GM23338 (cell line): ENCODE measurements around the gene PRCD. TPM values are rescaled to one million over a fixed set of nuclear protein-coding genes. Genes with fewer than 3 reads are reported as not detected.

Experiments used
- ATAC-seq: fragments of 200-7000 bp; cut with Tn5 transposase; 3 replicates; pipeline ENCODE4 v1.9.1; 2020
- DNase-seq: peaks from one replicate; pipeline ENCODE4 v3.0.0-alpha.2; 2015; ENCODE audit warnings: low spot score
- H2AFZ ChIP-seq: fragments of 200-600 bp; sonication (generic); 2 replicates; pipeline ENCODE4 v1.8.0; 2016; ENCODE audit warnings: antibody characterized with exemption, mild to moderate bottlenecking, moderate library complexity
- H3F3A ChIP-seq: fragments of 200-600 bp; sonication (generic); replicated peaks from 2 replicates; pipeline ENCODE4 v1.8.0; 2017; ENCODE audit warnings: antibody characterized with exemption, mixed run types, low read depth
- H3K27ac ChIP-seq: fragments of 200-600 bp; sonication (generic); 2 replicates; pipeline ENCODE4 v1.6.1; 2016; ENCODE audit warnings: low read depth
- H3K27me3 ChIP-seq: fragments of 200-600 bp; sonication (generic); 2 replicates; pipeline ENCODE4 v1.8.0; 2016; ENCODE audit warnings: mild to moderate bottlenecking, mixed run types, moderate library complexity; ENCODE audit not compliant: insufficient read depth
- H3K36me3 ChIP-seq: fragments of 200-600 bp; sonication (generic); 2 replicates; pipeline ENCODE4 v1.8.0; 2016; ENCODE audit warnings: mild to moderate bottlenecking; ENCODE audit not compliant: insufficient read depth
- H3K4me1 ChIP-seq: fragments of 200-600 bp; sonication (generic); 2 replicates; pipeline ENCODE4 v1.8.0; 2016; ENCODE audit warnings: mild to moderate bottlenecking, moderate library complexity; ENCODE audit not compliant: insufficient read depth
- H3K4me2 ChIP-seq: fragments of 200-600 bp; sonication (generic); 2 replicates; pipeline ENCODE4 v1.7.1; 2017; ENCODE audit warnings: mixed run types
- H3K4me3 ChIP-seq: fragments of 200-600 bp; sonication (generic); 2 replicates; pipeline ENCODE4 v1.6.1; 2016; ENCODE audit warnings: mixed run types
- H3K79me2 ChIP-seq: fragments of 200-600 bp; sonication (generic); replicated peaks from 2 replicates; pipeline ENCODE4 v1.8.0; 2017; ENCODE audit warnings: mild to moderate bottlenecking; ENCODE audit not compliant: insufficient read depth
- H3K9me2 ChIP-seq: fragments of 200-600 bp; sonication (generic); 2 replicates; pipeline ENCODE4 v1.8.0; 2017; ENCODE audit not compliant: insufficient read depth
- H4K20me1 ChIP-seq: fragments of 200-600 bp; sonication (generic); replicated peaks from 2 replicates; pipeline ENCODE4 v1.8.0; 2017; ENCODE audit warnings: mild to moderate bottlenecking; ENCODE audit not compliant: insufficient read depth
- H3K27ac Mint-ChIP-seq: 2 replicates; pipeline ENCODE4 v1.8.0; 2020; ENCODE audit warnings: inconsistent platforms, mild to moderate bottlenecking, moderate library complexity, mixed read lengths
- H3K27me3 Mint-ChIP-seq: 3 replicates; pipeline ENCODE4 v1.8.0; 2022; ENCODE audit warnings: low read depth, mild to moderate bottlenecking, moderate library complexity, mixed read lengths, inconsistent platforms; ENCODE audit not compliant: insufficient read depth, poor library complexity
- H3K36me3 Mint-ChIP-seq: 3 replicates; pipeline ENCODE4 v1.8.0; 2021; ENCODE audit warnings: low read depth, mild to moderate bottlenecking, inconsistent platforms, moderate library complexity, mixed read lengths
- H3K4me1 Mint-ChIP-seq: 3 replicates; pipeline ENCODE4 v1.8.0; 2020; ENCODE audit warnings: mild to moderate bottlenecking, inconsistent platforms, mixed read lengths
- H3K4me3 Mint-ChIP-seq: 3 replicates; pipeline ENCODE4 v1.8.0; 2021; ENCODE audit warnings: moderate library complexity, mild to moderate bottlenecking, inconsistent platforms, mixed read lengths
- H3K9me3 Mint-ChIP-seq: 3 replicates; pipeline ENCODE4 v1.8.0; 2020; ENCODE audit warnings: moderate library complexity, mild to moderate bottlenecking, inconsistent platforms, mixed read lengths
- ETS1 ChIP-seq: IDR thresholded peaks from 2 replicates; pipeline ENCODE4 v1.6.1; 2016; ENCODE audit warnings: antibody characterized with exemption
- EZH2 ChIP-seq: fragments of 200-600 bp; sonication (generic); IDR thresholded peaks from one replicate; pipeline ENCODE4 v1.8.0; 2017; ENCODE audit warnings: antibody characterized with exemption, mild to moderate bottlenecking, low read depth; ENCODE audit not compliant: unreplicated experiment
- EZH2phosphoT487 ChIP-seq: fragments of 200-600 bp; sonication (generic); IDR thresholded peaks from one replicate; pipeline ENCODE4 v1.8.1; 2018; ENCODE audit warnings: antibody characterized with exemption; ENCODE audit not compliant: unreplicated experiment
- JUNB ChIP-seq: IDR thresholded peaks from one replicate; pipeline ENCODE4 v1.6.1; 2016; ENCODE audit warnings: antibody characterized with exemption; ENCODE audit not compliant: unreplicated experiment
- NANOG ChIP-seq: IDR thresholded peaks from 2 replicates; pipeline ENCODE4 v1.6.1; 2016; ENCODE audit warnings: antibody characterized with exemption, borderline replicate concordance
- POLR2AphosphoS5 ChIP-seq: IDR thresholded peaks from 2 replicates; pipeline ENCODE4 v1.6.1; 2016; ENCODE audit warnings: antibody characterized with exemption, low read depth
- STAT1 ChIP-seq: IDR thresholded peaks from one replicate; pipeline ENCODE4 v1.6.1; 2016; ENCODE audit warnings: antibody characterized with exemption; ENCODE audit not compliant: unreplicated experiment
- ZNF114 ChIP-seq: fragments of 250-450 bp; sonication (Bioruptor Pico); IDR thresholded peaks from 2 replicates; pipeline ENCODE4 v1.5.0; 2020; ENCODE audit warnings: mild to moderate bottlenecking, moderate library complexity
- ZNF331 ChIP-seq: fragments of 250-450 bp; sonication (Bioruptor Pico); IDR thresholded peaks from 2 replicates; pipeline ENCODE4 v1.5.0; 2020; ENCODE audit warnings: low read depth, mild to moderate bottlenecking, moderate library complexity
- ZNF462 ChIP-seq: fragments of 250-450 bp; sonication (Bioruptor Pico); IDR thresholded peaks from 2 replicates; pipeline ENCODE4 v1.5.0; 2020; ENCODE audit warnings: mild to moderate bottlenecking, moderate library complexity
- polyA plus RNA-seq: library from polyadenylated mRNA; unstranded; fragments of >200 nt; fragmentation: Nextera tagmentation; extraction: Ambion mirVana; gene quantifications from 2 replicates; pipeline ENCODE4 v1.2.1, GENCODE V29; 2016
- total RNA-seq: library from RNA; depleted of rRNA; stranded (reverse); fragments of >200 nt; shearing (Covaris generic); gene quantifications from 2 replicates; pipeline ENCODE4 v1.2.3, GENCODE V29; 2014
- TF ChIP-seq, protein P1 (sequence below), 2 experiments: fragments of 200-600 bp in 1 of 2; sonication (generic) in 1 of 2; conservative IDR thresholded peaks; 2 replicates each; pipeline versions ENCODE4 v1.5.1 to v1.6.1; 2016 to 2017; ENCODE audit warnings: antibody characterized with exemption in 2 of 2, low read depth in 2 of 2, mild to moderate bottlenecking in 2 of 2, moderate library complexity in 1 of 2
- TF ChIP-seq, protein P2 (sequence below): IDR thresholded peaks from one replicate; pipeline ENCODE4 v1.6.1; 2018; ENCODE audit warnings: antibody characterized with exemption; ENCODE audit not compliant: unreplicated experiment

The PRCD gene
- total and polyA plus RNA-seq, 2 experiments from 2014 or later, result 0.38 to 1.6 TPM

- no peak for TF ChIP-seq ZNF462 (CRISPR knock-in tag)
- TF ChIP-seq ETS1, result no peak
- no peak for TF ChIP-seq POLR2AphosphoS5
- TF ChIP-seq ZNF114, result no peak
Observed at GRCh38 chr17:76574166-76574565, 34.3 kb downstream of the PRCD start (continued).

DNA sequence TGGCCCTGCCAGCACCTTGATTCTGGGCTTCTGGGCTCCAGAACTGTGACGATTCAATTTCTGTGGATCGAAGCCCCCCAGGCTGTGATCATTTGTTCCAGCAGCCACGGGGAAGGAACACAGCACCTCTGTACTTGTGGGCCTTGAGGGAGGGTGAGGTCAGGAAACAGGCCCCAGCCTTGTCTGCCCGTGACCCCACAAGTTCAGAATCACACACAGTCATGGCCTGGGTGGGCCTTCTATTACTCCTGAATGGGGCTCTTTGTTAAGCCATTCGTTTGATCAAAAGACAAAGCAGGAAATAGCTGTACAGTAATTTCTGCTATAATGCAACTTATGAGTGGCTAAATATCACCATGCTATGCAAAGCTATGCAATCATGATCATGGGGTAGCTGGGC, 35.7 kb downstream of the PRCD start:
- ATAC-seq (no peak), DNase-seq (no peak)
- TF ChIP-seq ETS1, result no peak
- TF ChIP-seq POLR2AphosphoS5, result no peak
- TF ChIP-seq, protein P1, sequence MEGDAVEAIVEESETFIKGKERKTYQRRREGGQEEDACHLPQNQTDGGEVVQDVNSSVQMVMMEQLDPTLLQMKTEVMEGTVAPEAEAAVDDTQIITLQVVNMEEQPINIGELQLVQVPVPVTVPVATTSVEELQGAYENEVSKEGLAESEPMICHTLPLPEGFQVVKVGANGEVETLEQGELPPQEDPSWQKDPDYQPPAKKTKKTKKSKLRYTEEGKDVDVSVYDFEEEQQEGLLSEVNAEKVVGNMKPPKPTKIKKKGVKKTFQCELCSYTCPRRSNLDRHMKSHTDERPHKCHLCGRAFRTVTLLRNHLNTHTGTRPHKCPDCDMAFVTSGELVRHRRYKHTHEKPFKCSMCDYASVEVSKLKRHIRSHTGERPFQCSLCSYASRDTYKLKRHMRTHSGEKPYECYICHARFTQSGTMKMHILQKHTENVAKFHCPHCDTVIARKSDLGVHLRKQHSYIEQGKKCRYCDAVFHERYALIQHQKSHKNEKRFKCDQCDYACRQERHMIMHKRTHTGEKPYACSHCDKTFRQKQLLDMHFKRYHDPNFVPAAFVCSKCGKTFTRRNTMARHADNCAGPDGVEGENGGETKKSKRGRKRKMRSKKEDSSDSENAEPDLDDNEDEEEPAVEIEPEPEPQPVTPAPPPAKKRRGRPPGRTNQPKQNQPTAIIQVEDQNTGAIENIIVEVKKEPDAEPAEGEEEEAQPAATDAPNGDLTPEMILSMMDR (conservative IDR thresholded peaks at IDR 0.05; ENCODE audit: low read depth in 2 of 2), result no peak
- no peak for TF ChIP-seq JUNB
- TF ChIP-seq EZH2phosphoT487, result no peak
- TF ChIP-seq, protein P2, sequence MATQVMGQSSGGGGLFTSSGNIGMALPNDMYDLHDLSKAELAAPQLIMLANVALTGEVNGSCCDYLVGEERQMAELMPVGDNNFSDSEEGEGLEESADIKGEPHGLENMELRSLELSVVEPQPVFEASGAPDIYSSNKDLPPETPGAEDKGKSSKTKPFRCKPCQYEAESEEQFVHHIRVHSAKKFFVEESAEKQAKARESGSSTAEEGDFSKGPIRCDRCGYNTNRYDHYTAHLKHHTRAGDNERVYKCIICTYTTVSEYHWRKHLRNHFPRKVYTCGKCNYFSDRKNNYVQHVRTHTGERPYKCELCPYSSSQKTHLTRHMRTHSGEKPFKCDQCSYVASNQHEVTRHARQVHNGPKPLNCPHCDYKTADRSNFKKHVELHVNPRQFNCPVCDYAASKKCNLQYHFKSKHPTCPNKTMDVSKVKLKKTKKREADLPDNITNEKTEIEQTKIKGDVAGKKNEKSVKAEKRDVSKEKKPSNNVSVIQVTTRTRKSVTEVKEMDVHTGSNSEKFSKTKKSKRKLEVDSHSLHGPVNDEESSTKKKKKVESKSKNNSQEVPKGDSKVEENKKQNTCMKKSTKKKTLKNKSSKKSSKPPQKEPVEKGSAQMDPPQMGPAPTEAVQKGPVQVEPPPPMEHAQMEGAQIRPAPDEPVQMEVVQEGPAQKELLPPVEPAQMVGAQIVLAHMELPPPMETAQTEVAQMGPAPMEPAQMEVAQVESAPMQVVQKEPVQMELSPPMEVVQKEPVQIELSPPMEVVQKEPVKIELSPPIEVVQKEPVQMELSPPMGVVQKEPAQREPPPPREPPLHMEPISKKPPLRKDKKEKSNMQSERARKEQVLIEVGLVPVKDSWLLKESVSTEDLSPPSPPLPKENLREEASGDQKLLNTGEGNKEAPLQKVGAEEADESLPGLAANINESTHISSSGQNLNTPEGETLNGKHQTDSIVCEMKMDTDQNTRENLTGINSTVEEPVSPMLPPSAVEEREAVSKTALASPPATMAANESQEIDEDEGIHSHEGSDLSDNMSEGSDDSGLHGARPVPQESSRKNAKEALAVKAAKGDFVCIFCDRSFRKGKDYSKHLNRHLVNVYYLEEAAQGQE, result no peak
- TF ChIP-seq ZNF331 (CRISPR knock-in tag), result no peak
- no peak for TF ChIP-seq NANOG
- TF ChIP-seq ZNF114, result no peak
- TF ChIP-seq EZH2, result no peak
- TF ChIP-seq STAT1, result no peak

More for the DNA sequence above, 35.7 kb downstream of the PRCD start:
- H3K4me3 Mint-ChIP-seq, result no peak overlapping the region
- no peaks in the 10 kb centered on the region; the same call in 1 of the 2 replicates for H4K20me1 ChIP-seq
- no peak overlapping the region for H3K4me2 ChIP-seq
- no peak overlapping the region for H3K4me3 ChIP-seq
- peaks cover under 1% of the 10 kb centered on the region; the same call in 1 of the 2 replicates for H3K4me1 ChIP-seq
- peaks cover 10% of the 10 kb centered on the region for H3K27me3 Mint-ChIP-seq
- H3K36me3 ChIP-seq, result no peaks in the 10 kb centered on the region
- H3F3A ChIP-seq, result no peaks in the 10 kb centered on the region
- no peaks in the 10 kb centered on the region for H3K9me2 ChIP-seq
- H3K27ac Mint-ChIP-seq, result no peak overlapping the region
- no peaks in the 10 kb centered on the region for H3K4me1 Mint-ChIP-seq
- H3K27ac ChIP-seq, result no peak overlapping the region
- H3K27me3 ChIP-seq, result peaks cover 9% of the 10 kb centered on the region; the same call in 1 of the 2 replicates
- no peaks in the 10 kb centered on the region for H3K79me2 ChIP-seq
- H2AFZ ChIP-seq, result no peak overlapping the region
- no peaks in the 10 kb centered on the region for H3K36me3 Mint-ChIP-seq
- no peaks in the 10 kb centered on the region; the same call in 2 of the 3 replicates for H3K9me3 Mint-ChIP-seq
